NB4 (cell line): Measurements from ENCODE around the gene PRSS48.
"Not testable (repeated sequence)": the region's sequence is repeated elsewhere in the genome, so short reads cannot be mapped to it uniquely, and the experiment has no call there.

ENCODE experiments used
- CTCF ChIP-seq: IDR thresholded peaks from one replicate; pipeline ENCODE4 v1.5.1; 2012; ENCODE audit warnings: low read depth, low read length
- MYC ChIP-seq: IDR thresholded peaks from 2 replicates; pipeline ENCODE4 v1.6.1; 2011; ENCODE audit warnings: low read depth, low read length

- not testable (repeated sequence) for TF ChIP-seq MYC, CTCF
Measured at GRCh38 chr4:151235373-151235772, 41.6 kb upstream of the PRSS48 start.
